Measurements from ENCODE around the gene PLCB3.

Gene PLCB3

DNA sequence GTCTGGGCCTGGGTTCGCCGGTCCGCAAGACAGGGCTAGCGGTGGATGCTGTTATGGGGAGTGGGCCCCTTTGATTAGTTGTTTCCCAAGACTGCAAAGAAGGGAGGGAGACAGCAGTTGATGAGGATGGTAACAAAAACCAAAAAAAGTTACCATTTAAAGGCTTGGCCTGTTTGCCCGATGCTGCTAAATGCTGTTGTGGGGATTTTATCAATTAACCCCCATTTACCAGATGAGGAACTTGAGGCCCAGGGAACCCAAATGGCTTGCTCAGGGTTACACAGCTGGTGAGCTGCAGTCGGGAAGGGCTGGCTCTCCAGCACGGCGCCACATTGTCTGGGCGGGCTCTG is 28.7 kb upstream of the PLCB3 start:
- Histone ChIP-seq H4K20me1 (ENCODE audit: low read depth, low read length) (no peaks in the 10 kb centered on the region), H3K79me2 (ENCODE audit: insufficient read depth, low read length) (no peaks in the 10 kb centered on the region; the same call in 1 of the 2 replicates), H3K36me3 (ENCODE audit: low read length) (no peaks in the 10 kb centered on the region), H3F3A (ENCODE audit: insufficient read depth) (peaks cover 26% of the 10 kb centered on the region), H3K4me3 (ENCODE audit: insufficient read depth, low read length, poor library complexity, severe bottlenecking) (no peak overlapping the region), H3K27ac (ENCODE audit: low read depth, low read length) (no peak overlapping the region), H3K27me3 (ENCODE audit: low read length) (no peaks in the 10 kb centered on the region), H3K9ac (ENCODE audit: low read length) (no peak overlapping the region), H2AFZ (ENCODE audit: low read depth, low read length, severe bottlenecking) (no peak overlapping the region), H3K9me2 (replicated peaks; ENCODE audit: insufficient read depth, low read length) (no peaks in the 10 kb centered on the region), H3K4me2 (ENCODE audit: low read depth, low read length, poor library complexity, severe bottlenecking) (no peak overlapping the region), H3K9me3 (ENCODE audit: insufficient read depth, low read length) (no peaks in the 10 kb centered on the region)
- TF ChIP-seq EZH2phosphoT487 (conservative IDR thresholded peaks at IDR 0.05; ENCODE audit: low read length), result no peak
- TF ChIP-seq, protein P1, sequence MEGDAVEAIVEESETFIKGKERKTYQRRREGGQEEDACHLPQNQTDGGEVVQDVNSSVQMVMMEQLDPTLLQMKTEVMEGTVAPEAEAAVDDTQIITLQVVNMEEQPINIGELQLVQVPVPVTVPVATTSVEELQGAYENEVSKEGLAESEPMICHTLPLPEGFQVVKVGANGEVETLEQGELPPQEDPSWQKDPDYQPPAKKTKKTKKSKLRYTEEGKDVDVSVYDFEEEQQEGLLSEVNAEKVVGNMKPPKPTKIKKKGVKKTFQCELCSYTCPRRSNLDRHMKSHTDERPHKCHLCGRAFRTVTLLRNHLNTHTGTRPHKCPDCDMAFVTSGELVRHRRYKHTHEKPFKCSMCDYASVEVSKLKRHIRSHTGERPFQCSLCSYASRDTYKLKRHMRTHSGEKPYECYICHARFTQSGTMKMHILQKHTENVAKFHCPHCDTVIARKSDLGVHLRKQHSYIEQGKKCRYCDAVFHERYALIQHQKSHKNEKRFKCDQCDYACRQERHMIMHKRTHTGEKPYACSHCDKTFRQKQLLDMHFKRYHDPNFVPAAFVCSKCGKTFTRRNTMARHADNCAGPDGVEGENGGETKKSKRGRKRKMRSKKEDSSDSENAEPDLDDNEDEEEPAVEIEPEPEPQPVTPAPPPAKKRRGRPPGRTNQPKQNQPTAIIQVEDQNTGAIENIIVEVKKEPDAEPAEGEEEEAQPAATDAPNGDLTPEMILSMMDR (IDR thresholded peaks at IDR 0.05; ENCODE audit: insufficient read depth, low read length, poor library complexity, severe bottlenecking), result no peak

DNA sequence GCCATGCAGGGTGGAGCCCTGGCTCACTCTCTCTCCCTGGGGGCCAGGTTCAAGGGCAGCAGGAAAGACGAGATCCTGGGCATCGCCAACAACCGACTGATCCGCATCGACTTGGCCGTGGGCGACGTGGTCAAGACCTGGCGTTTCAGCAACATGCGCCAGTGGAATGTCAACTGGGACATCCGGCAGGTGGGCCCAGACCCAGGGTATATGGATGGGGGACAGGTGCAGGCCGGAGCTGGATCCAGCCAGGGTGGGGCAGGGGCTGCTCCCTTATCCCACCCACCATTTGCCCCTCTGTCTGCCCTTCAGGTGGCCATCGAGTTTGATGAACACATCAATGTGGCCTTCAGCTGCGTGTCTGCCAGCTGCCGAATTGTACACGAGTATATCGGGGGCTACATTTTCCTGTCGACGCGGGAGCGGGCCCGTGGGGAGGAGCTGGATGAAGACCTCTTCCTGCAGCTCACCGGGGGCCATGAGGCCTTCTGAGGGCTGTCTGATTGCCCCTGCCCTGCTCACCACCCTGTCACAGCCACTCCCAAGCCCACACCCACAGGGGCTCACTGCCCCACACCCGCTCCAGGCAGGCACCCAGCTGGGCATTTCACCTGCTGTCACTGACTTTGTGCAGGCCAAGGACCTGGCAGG is 28.2 kb upstream of the PLCB3 start:
- Histone ChIP-seq H3K9ac (ENCODE audit: low read length) (no peak overlapping the region), H3F3A (ENCODE audit: insufficient read depth) (peaks cover 27% of the 10 kb centered on the region), H4K20me1 (ENCODE audit: low read depth, low read length) (no peaks in the 10 kb centered on the region), H3K27ac (ENCODE audit: low read depth, low read length) (peak overlapping the region; percentile 16; the same call in 1 of the 2 replicates), H3K36me3 (ENCODE audit: low read length) (no peaks in the 10 kb centered on the region), H3K9me3 (ENCODE audit: insufficient read depth, low read length) (no peaks in the 10 kb centered on the region), H3K4me3 (ENCODE audit: insufficient read depth, low read length, poor library complexity, severe bottlenecking) (no peak overlapping the region), H3K79me2 (ENCODE audit: insufficient read depth, low read length) (no peaks in the 10 kb centered on the region; the same call in 1 of the 2 replicates), H2AFZ (ENCODE audit: low read depth, low read length, severe bottlenecking) (no peak overlapping the region), H3K9me2 (replicated peaks; ENCODE audit: insufficient read depth, low read length) (no peaks in the 10 kb centered on the region), H3K27me3 (ENCODE audit: low read length) (no peaks in the 10 kb centered on the region), H3K4me2 (ENCODE audit: low read depth, low read length, poor library complexity, severe bottlenecking) (no peak overlapping the region)
- TF ChIP-seq, protein P1 (IDR thresholded peaks at IDR 0.05; ENCODE audit: insufficient read depth, low read length, poor library complexity, severe bottlenecking), result no peak
- no peak for TF ChIP-seq EZH2phosphoT487 (conservative IDR thresholded peaks at IDR 0.05; ENCODE audit: low read length)

DNA sequence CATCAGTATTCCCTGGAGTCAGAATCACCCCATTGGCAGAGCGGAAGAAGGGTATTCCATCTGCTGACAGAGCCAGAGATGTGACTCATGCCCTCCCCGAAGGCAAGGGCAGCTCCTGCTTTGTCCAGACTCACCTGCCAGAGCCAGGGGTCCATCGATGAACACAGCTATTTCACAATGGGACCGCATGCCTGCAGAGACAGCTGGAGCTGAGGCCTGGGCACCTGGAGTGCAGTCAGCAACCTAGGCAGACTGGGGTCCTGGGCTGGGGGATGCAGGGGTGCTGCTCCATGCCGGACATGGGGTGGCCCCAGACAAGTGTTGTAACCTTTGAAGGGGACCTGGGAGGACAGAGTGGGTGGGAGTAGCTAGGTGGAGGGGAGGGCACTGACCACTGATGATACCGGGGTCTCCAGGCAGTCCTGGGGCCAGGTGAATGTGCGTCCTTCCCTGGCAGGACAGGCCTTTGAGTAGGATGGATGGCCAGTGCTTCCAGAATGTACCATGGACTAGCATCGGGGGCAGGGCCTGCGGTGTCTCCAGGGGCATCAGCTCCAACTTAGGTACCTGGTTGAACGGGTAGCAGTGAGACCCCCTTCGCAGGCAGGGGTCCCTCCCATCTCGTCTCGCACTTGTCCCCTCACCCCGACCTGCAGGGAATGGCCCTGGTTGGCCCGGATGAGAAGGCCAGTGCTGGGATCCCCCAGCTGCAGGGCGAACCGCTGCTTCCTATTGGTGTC is 27.0 kb upstream of the PLCB3 start:
- TF ChIP-seq EZH2phosphoT487 (conservative IDR thresholded peaks at IDR 0.05; ENCODE audit: low read length), result no peak
- TF ChIP-seq, protein P1 (IDR thresholded peaks at IDR 0.05; ENCODE audit: insufficient read depth, low read length, poor library complexity, severe bottlenecking), result no peak
- no peak overlapping the region for H2AFZ ChIP-seq (ENCODE audit: low read depth, low read length, severe bottlenecking)
- no peak overlapping the region for H3K4me2 ChIP-seq (ENCODE audit: low read depth, low read length, poor library complexity, severe bottlenecking)
- no peaks in the 10 kb centered on the region for H3K9me3 ChIP-seq (ENCODE audit: insufficient read depth, low read length)
- no peaks in the 10 kb centered on the region for H3K36me3 ChIP-seq (ENCODE audit: low read length)
- no peaks in the 10 kb centered on the region; the same call in 1 of the 2 replicates for H3K79me2 ChIP-seq (ENCODE audit: insufficient read depth, low read length)
- H3F3A ChIP-seq (ENCODE audit: insufficient read depth), result peaks cover 34% of the 10 kb centered on the region
- no peaks in the 10 kb centered on the region for H3K9me2 ChIP-seq (replicated peaks; ENCODE audit: insufficient read depth, low read length)
- H3K9ac ChIP-seq (ENCODE audit: low read length), result no peak overlapping the region
- H3K27me3 ChIP-seq (ENCODE audit: low read length), result no peaks in the 10 kb centered on the region
- H3K4me3 ChIP-seq (ENCODE audit: insufficient read depth, low read length, poor library complexity, severe bottlenecking), result no peak overlapping the region
- H4K20me1 ChIP-seq (ENCODE audit: low read depth, low read length), result no peaks in the 10 kb centered on the region
- H3K27ac ChIP-seq (ENCODE audit: low read depth, low read length), result no peak overlapping the region
